GM18499 (cell line): Measurements from ENCODE around the gene NPTX2.
"Not testable (repeated sequence)": the region's sequence is repeated elsewhere in the genome, so short reads cannot be mapped to it uniquely, and the experiment has no call there.

Experiments used
- ATAC-seq: cut with Tn5 transposase; IDR thresholded peaks from one replicate; pipeline ENCODE4 v1.9.1; 2021; ENCODE audit warnings: moderate number of reproducible peaks; ENCODE audit not compliant: insufficient read depth, unreplicated experiment

The NPTX2 gene

GRCh38 chr7:98617051-98617959, at the start of gene NPTX2:
Gene NPTX2 (plus strand): TSS chr7:98617285. CDS start chr7:98617462, 177 bp downstream.
- no peak for ATAC-seq

- ATAC-seq: no peak
Observed at GRCh38 chr7:98567991-98568390, 49.1 kb upstream of the NPTX2 start.

GRCh38 chr7:98568891-98569290, 48.2 kb upstream of the NPTX2 start:
- no peak for ATAC-seq

GRCh38 chr7:98569691-98570337, 47.3 kb upstream of the NPTX2 start:
- no peak for ATAC-seq

- ATAC-seq: no peak
Observed at GRCh38 chr7:98571006-98571405, 46.1 kb upstream of the NPTX2 start.

GRCh38 chr7:98571986-98572385, 45.1 kb upstream of the NPTX2 start:
- ATAC-seq: no peak

GRCh38 chr7:98572716-98573115, 44.4 kb upstream of the NPTX2 start:
- ATAC-seq: not testable (repeated sequence)

GRCh38 chr7:98573816-98574215, 43.3 kb upstream of the NPTX2 start:
- ATAC-seq: no peak

- ATAC-seq: no peak
Observed at GRCh38 chr7:98575878-98576277, 41.2 kb upstream of the NPTX2 start.

GRCh38 chr7:98584830-98585229, 32.3 kb upstream of the NPTX2 start:
- ATAC-seq: no peak

- no peak for ATAC-seq
Observed at GRCh38 chr7:98591926-98592325, 25.2 kb upstream of the NPTX2 start.

GRCh38 chr7:98594348-98594747, 22.7 kb upstream of the NPTX2 start:
- no peak for ATAC-seq

- ATAC-seq: no peak
Observed at GRCh38 chr7:98594787-98595186, 22.3 kb upstream of the NPTX2 start.

- no peak for ATAC-seq
Observed at GRCh38 chr7:98598846-98599615, 18.1 kb upstream of the NPTX2 start.

GRCh38 chr7:98599886-98600285, 17.2 kb upstream of the NPTX2 start:
- ATAC-seq: no peak

- no peak for ATAC-seq
Observed at GRCh38 chr7:98602755-98603398, 14.2 kb upstream of the NPTX2 start.

- no peak for ATAC-seq
Observed at GRCh38 chr7:98603399-98603788, 13.7 kb upstream of the NPTX2 start.

- ATAC-seq: no peak
Observed at GRCh38 chr7:98613601-98614425, 3.3 kb upstream of the NPTX2 start.

- ATAC-seq: no peak
Observed at GRCh38 chr7:98616381-98617050, 569 bp upstream of the NPTX2 start.
